ENCODE results near the gene GUCY2C. TPM values are rescaled to one million over a fixed set of nuclear protein-coding genes. Genes with fewer than 3 reads are reported as not detected.

The GUCY2C gene
- total and polyA plus RNA-seq, 10 of the 15 experiments (the other 5 are each of a cell fraction or from before 2014, with no cell fraction given), result 0.08 to 0.60 (median 0.17) TPM

- TF ChIP-seq PAX8 (IDR thresholded peaks at IDR 0.05), result no peak
- TF ChIP-seq ETV6 (conservative IDR thresholded peaks at IDR 0.05 in 1 of 2, IDR thresholded peaks at IDR 0.05 in 1 of 2; ENCODE audit: borderline replicate concordance in 1 of 2, low read depth in 1 of 2), result no peak
- TF ChIP-seq DPF2 (IDR thresholded peaks at IDR 0.05), result no peak
- TF ChIP-seq NFXL1 (IDR thresholded peaks at IDR 0.05; ENCODE audit: borderline replicate concordance), result no peak
- TF ChIP-seq RAD51 (IDR thresholded peaks at IDR 0.05), result no peak
Measured at GRCh38 chr12:14611640-14612203, 84.7 kb downstream of the GUCY2C start (continued).

GRCh38 chr12:14607568-14607967 lies 88.8 kb downstream of the GUCY2C start:
- ChIA-PET SMC1A (ENCODE audit: uncharacterized antibody, unreplicated experiment) (no interaction called here), CTCF (interaction anchor here (1.1 to 1.8 kb wide), 2 partner anchors 21 to 35 kb away, joined by 3 to 6 read pairs; no protein-coding TSS in a partner anchor), POLR2A (no interaction called here), RAD21 (ENCODE audit: unreplicated experiment) (no interaction called here)
- no peak overlapping the region for H3K9ac ChIP-seq (ENCODE audit: control insufficient read depth, insufficient read depth, low read length)
- no TSS peak for BruUV-seq (replicated peaks)
- H3K27me3 ChIP-seq (replicated peaks in 1 of 2; ENCODE audit: control insufficient read depth in 2 of 2, insufficient read depth in 2 of 2, low read length in 1 of 2), result no peaks in the 10 kb centered on the region
- no peak for DNase-seq (ENCODE audit: low read depth, low spot score)
- H2AFZ ChIP-seq (ENCODE audit: control insufficient read depth, low read depth, low read length), result no peak overlapping the region
- H3K4me1 ChIP-seq (ENCODE audit: control insufficient read depth, insufficient read depth, low read length), result no peaks in the 10 kb centered on the region
- H3K36me3 ChIP-seq (ENCODE audit: control insufficient read depth in 2 of 2, insufficient read depth in 2 of 2, low read length in 1 of 2), result no peaks in the 10 kb centered on the region
- H4K20me1 ChIP-seq (ENCODE audit: control insufficient read depth, insufficient read depth), result no peaks in the 10 kb centered on the region
- no peak for ATAC-seq
- in situ Hi-C loops (cut with MboI), result no loop called here
- peaks cover 12% of the 10 kb centered on the region for H3K9me3 ChIP-seq (replicated peaks; ENCODE audit: control insufficient read depth, insufficient read depth, low read length)
- H3K79me2 ChIP-seq (ENCODE audit: control insufficient read depth, insufficient read depth, low read length), result no peaks in the 10 kb centered on the region
- TF ChIP-seq SKIL (IDR thresholded peaks at IDR 0.05; ENCODE audit: low read depth, poor library complexity, severe bottlenecking), result no peak
- no peak for TF ChIP-seq BCL11A (IDR thresholded peaks at IDR 0.05; ENCODE audit: low read depth, low read length)
- TF ChIP-seq CREB1 (IDR thresholded peaks at IDR 0.05; ENCODE audit: low read depth), result no peak
- no peak for TF ChIP-seq NFXL1 (IDR thresholded peaks at IDR 0.05; ENCODE audit: borderline replicate concordance)
- TF ChIP-seq E2F8 (IDR thresholded peaks at IDR 0.05; ENCODE audit: low read depth, partially characterized antibody), result no peak
- TF ChIP-seq MYB (IDR thresholded peaks at IDR 0.05; ENCODE audit: borderline replicate concordance, low read depth, low read length), result no peak
- no peak overlapping the region for H3K4me2 ChIP-seq (ENCODE audit: control insufficient read depth, insufficient read depth)
- intact Hi-C loops (cut with micrococcal nuclease; ENCODE audit: unreplicated experiment), result no loop called here
- no peak for FAIRE-seq
- H3K27ac ChIP-seq (ENCODE audit: control insufficient read depth, insufficient read depth), result no peak overlapping the region
- no peak overlapping the region for H3K4me3 ChIP-seq

Measured in GM12878 (cell line).